Measurements from ENCODE around the gene TMEM120B. TPM values are rescaled to one million over a fixed set of nuclear protein-coding genes. Genes with fewer than 3 reads are reported as not detected.

TMEM120B gene
- total and polyA plus RNA-seq, 7 donors = 11.0 to 29.7 (median 12.7) TPM

GRCh38 chr12:121722511-121722910, 10.0 kb downstream of the TMEM120B start:
- ATAC-seq (no peak), DNase-seq (no peak)
- WGBS, 3 donors = 90 to 100% (median 100%) methylated on average over 1 to 2 of the region's 3 CpGs
- TF ChIP-seq CTCF (IDR thresholded peaks at IDR 0.05) = no peak
- Histone ChIP-seq H3K9me3 (no peaks in the 10 kb centered on the region), H3K4me3 (no peak overlapping the region), H3K36me3 (ENCODE audit: insufficient read depth in 1 of 2, low read depth in 1 of 2) (peaks cover 5 to 18% of the 10 kb centered on the region in 2 donors), H3K27ac (no peak overlapping the region), H3K4me1 (peaks cover 12% of the 10 kb centered on the region), H3K27me3 (ENCODE audit: insufficient read depth in 3 of 3, low read length in 2 of 3) (no peaks in the 10 kb centered on the region)
- intact Hi-C loops (cut with DNase I) = no loop called here

GRCh38 chr12:121723200-121723599, 10.6 kb downstream of the TMEM120B start:
- TF ChIP-seq CTCF (IDR thresholded peaks at IDR 0.05) = no peak
- ATAC-seq = no peak
- no peaks in the 10 kb centered on the region for H3K27me3 ChIP-seq (ENCODE audit: insufficient read depth in 3 of 3, low read length in 2 of 3)

GRCh38 chr12:121724925-121725324, 12.4 kb downstream of the TMEM120B start:
- peaks cover 5 to 18% of the 10 kb centered on the region in 2 donors for H3K36me3 ChIP-seq (ENCODE audit: insufficient read depth in 1 of 2, low read depth in 1 of 2)
- TF ChIP-seq CTCF (IDR thresholded peaks at IDR 0.05) = no peak
- WGBS, 3 donors = 88 to 98% (median 91%) methylated on average over 2 of the region's 2 CpGs
- ATAC-seq (no peak), DNase-seq (no peak)
- peaks cover 5% of the 10 kb centered on the region for H3K4me1 ChIP-seq
- no peak overlapping the region for H3K4me3 ChIP-seq
- intact Hi-C loops (cut with DNase I) = no loop called here
- H3K27me3 ChIP-seq (ENCODE audit: insufficient read depth in 3 of 3, low read length in 2 of 3) = no peaks in the 10 kb centered on the region
- no peaks in the 10 kb centered on the region for H3K9me3 ChIP-seq
- H3K27ac ChIP-seq = no peak overlapping the region

More at GRCh38 chr12:121723200-121723599, 10.6 kb downstream of the TMEM120B start:
- intact Hi-C loops (cut with DNase I) = no loop called here
- H3K4me1 ChIP-seq = peaks cover 7% of the 10 kb centered on the region
- H3K4me3 ChIP-seq = no peak overlapping the region
- H3K9me3 ChIP-seq = no peaks in the 10 kb centered on the region
- peaks cover 5 to 18% of the 10 kb centered on the region in 2 donors for H3K36me3 ChIP-seq (ENCODE audit: insufficient read depth in 1 of 2, low read depth in 1 of 2)
- H3K27ac ChIP-seq = no peak overlapping the region
- DNase-seq = no peak
- 87 to 91% (median 91%) methylated on average over 4 of the region's 4 CpGs for WGBS, 3 donors

- Histone ChIP-seq H3K9me3 (no peaks in the 10 kb centered on the region), H3K27ac (no peak overlapping the region), H3K4me3 (no peak overlapping the region), H3K36me3 (ENCODE audit: insufficient read depth in 1 of 2, low read depth in 1 of 2) (peaks cover 5 to 18% of the 10 kb centered on the region in 2 donors), H3K27me3 (ENCODE audit: insufficient read depth in 3 of 3, low read length in 2 of 3) (no peaks in the 10 kb centered on the region), H3K4me1 (peaks cover 3% of the 10 kb centered on the region)
- intact Hi-C loops (cut with DNase I) = no loop called here
- DNase-seq = no peak
- 92 to 95% (median 94%) methylated on average over 3 of the region's 3 CpGs for WGBS, 3 donors
- no peak for TF ChIP-seq CTCF (IDR thresholded peaks at IDR 0.05)
- no peak for ATAC-seq
Measured at GRCh38 chr12:121725423-121725822, 12.9 kb downstream of the TMEM120B start.

GRCh38 chr12:121729021-121729420, 16.5 kb downstream of the TMEM120B start:
- H3K9me3 ChIP-seq = no peaks in the 10 kb centered on the region
- WGBS, 3 donors = 76 to 88% (median 86%) methylated on average over 6 of the region's 6 CpGs
- DNase-seq = no peak
- ATAC-seq = no peak
- H3K4me3 ChIP-seq = no peak overlapping the region
- H3K36me3 ChIP-seq (ENCODE audit: insufficient read depth in 1 of 2, low read depth in 1 of 2) = peaks cover 5 to 18% of the 10 kb centered on the region in 2 donors
- intact Hi-C loops (cut with DNase I) = no loop called here
- TF ChIP-seq CTCF (IDR thresholded peaks at IDR 0.05) = no peak
- no peaks in the 10 kb centered on the region for H3K4me1 ChIP-seq
- H3K27me3 ChIP-seq (ENCODE audit: insufficient read depth in 3 of 3, low read length in 2 of 3) = no peaks in the 10 kb centered on the region
- no peak overlapping the region for H3K27ac ChIP-seq
